NT2/D1 (cell line): ENCODE results near the gene ACLY.
"Not testable (repeated sequence)": the region's sequence is repeated elsewhere in the genome, so short reads cannot be mapped to it uniquely, and the experiment has no call there.

Source experiments
- SUZ12 ChIP-seq: IDR thresholded peaks from 2 replicates; pipeline ENCODE4 v1.6.1; 2011; ENCODE audit not compliant: insufficient read length, insufficient read depth; ENCODE audit errors: extremely low read depth
- YY1 ChIP-seq: IDR thresholded peaks from 2 replicates; pipeline ENCODE4 v1.6.1; 2011; ENCODE audit not compliant: insufficient read length, insufficient read depth
- ZNF274 ChIP-seq: IDR thresholded peaks from 2 replicates; pipeline ENCODE4 v1.6.1; 2011; ENCODE audit warnings: mild to moderate bottlenecking, low read depth, low read length

DNA sequence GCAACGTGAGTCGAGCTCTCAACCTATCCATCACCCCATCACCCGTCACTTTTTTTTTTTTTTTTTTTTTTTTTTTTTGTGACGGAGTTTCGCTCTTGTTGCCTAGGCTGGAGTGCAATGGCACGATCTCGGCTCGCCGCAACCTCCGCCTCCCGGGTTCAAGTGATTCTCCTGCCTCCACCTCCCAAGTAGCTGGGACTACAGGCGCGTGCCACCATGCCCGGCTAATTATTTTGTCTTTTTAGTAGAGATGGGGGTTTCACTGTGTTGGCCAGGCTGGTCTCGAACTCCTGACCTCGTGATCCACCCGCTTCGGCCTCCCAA lies 12.0 kb upstream of the ACLY start:
- not testable (repeated sequence) for TF ChIP-seq YY1, ZNF274, SUZ12
